Stimulated activated CD4-positive, alpha-beta T cell treated with anti-CD3 and anti-CD28 coated beads, Interleukin-15, amount 100 ng/mL, for 1 hour (primary cell): ENCODE results near the gene XPO4.

Experiments used
- DNase-seq, 2 donors: peaks; one replicate each; pipeline ENCODE4 v3.0.0-alpha.2; 2020; ENCODE audit warnings: low read depth in 1 of 2, low spot score in 1 of 2

Gene XPO4

GRCh38 chr13:20729633-20730585 is 172.6 kb downstream of the XPO4 start:
- no peak for DNase-seq

GRCh38 chr13:20728579-20729311 is 173.8 kb downstream of the XPO4 start:
- no peak for DNase-seq

- no peak for DNase-seq
These were observed 174.7 kb downstream of the XPO4 start for GRCh38 chr13:20727856-20728255.
